Stimulated activated CD4-positive, alpha-beta T cell treated with anti-CD3 and anti-CD28 coated beads, Interleukin-12 subunit alpha, Interleukin-12 subunit beta, amount 100 ng/mL, for 4 hours (primary cell): Measurements from ENCODE around the gene RANBP3.
"Not testable (repeated sequence)": the region's sequence is repeated elsewhere in the genome, so short reads cannot be mapped to it uniquely, and the experiment has no call there.

Experiments used
- DNase-seq: peaks from one replicate; pipeline ENCODE4 v3.0.0-alpha.2; 2020

RANBP3 gene

GRCh38 chr19:5963855-5964254 is 14.1 kb downstream of the RANBP3 start:
- DNase-seq: no peak

DNA sequence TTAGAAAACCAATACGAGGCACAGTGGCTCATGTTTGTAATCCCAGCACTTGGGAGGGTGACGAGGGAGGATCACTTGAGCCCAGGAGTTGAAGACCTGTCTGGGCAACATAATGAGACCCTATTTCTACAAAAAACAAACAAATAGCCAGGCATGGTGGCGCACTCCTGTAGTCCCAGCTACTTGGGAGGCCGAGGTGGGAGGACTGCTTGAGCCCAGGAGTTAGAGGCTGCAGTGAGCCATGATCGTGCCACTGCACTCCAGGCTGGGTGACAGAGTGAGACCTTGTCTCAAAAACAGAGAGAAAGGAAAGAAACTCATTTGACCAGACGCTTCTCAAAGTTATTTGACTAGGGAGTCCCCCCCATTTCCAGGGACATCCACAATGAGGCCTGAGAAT is 14.7 kb downstream of the RANBP3 start:
- DNase-seq: not testable (repeated sequence)

DNA sequence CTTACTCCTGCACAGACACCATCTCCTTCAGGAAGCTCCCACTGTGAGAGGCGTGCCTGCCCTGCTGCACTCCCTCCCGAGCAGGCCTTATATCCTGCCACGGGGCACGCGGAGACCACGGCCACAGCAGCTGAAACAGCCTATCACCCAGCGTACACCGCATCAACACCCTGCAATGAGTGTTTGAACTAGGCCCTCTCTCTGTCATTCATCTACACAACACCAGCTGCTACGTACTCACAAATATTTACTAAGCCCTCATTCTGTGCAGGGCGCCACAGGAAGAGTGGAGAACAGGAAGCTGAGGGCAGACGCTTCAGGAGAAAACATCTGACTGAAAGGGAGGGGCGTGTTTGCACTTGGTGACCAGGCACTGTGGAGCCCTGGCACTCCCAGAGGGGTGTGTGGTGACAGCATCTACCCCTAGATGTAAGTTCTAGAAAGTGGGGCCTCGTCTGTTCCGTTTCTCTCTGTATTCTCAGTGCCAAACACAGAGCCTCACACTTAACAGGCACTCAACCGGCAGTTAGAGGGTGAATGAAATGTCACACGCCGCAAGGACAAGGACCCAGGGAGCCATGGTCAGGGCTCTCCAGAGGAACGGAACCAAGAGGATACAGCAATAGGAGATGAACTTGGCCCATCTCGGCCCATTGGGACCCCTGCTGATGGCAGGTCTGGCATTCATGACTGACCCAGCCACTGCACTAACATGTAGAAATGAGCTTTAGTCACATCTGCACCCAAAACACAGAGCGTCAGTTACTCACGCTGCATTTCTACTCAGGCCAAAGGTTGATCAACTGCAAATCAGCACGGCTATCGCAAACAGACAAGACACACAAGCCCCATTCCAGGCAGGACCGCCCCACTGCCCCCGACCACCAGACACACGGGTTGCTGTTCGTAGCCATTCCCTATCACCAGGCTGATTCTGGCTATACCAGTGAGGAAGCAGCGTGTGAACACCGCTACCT is 15.7 kb downstream of the RANBP3 start:
- no peak for DNase-seq

DNA sequence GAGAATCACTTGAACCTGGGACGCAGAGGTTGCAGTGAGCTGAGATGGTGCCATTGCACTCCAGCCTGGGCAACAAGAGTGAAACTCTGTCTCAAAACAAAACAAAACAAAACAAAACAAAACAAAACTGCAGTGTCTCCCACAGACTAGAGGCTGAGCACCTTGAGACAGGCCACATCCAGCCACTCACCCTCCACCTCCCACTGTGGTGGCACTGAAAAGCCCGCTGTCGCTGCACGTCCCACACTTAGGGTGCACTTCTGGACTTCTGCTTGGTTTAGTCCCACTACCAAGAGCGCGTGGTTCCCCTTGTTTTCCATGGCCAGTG is 16.3 kb downstream of the RANBP3 start:
- DNase-seq: not testable (repeated sequence)

GRCh38 chr19:5960005-5961001 is 17.6 kb downstream of the RANBP3 start:
- DNase-seq: no peak

- DNase-seq: no peak
Measured at GRCh38 chr19:5959260-5960004, 18.5 kb downstream of the RANBP3 start.

- DNase-seq: no peak
Measured at GRCh38 chr19:5958851-5959122, 19.2 kb downstream of the RANBP3 start.

- DNase-seq: no peak
Measured at GRCh38 chr19:5958074-5958850, 19.7 kb downstream of the RANBP3 start.

DNA sequence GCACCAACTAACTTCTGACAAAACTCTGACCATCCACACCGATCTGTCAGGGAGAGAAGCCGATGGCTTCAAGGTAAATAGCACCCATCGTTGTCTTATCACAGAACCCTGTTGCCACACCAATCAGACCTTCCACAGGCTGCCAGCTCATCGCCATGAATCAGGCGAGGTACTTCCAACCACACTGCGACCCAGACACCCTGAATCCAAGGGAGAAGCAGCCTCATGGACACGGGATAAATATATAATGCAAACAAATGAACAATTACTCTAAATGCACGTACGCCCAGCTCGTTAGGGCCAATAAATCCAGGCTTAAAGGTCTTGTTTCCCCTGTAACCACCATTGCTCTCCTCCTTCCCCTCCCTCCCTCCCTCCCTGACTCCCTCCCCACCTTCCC is 20.8 kb downstream of the RANBP3 start:
- DNase-seq: no peak

DNA sequence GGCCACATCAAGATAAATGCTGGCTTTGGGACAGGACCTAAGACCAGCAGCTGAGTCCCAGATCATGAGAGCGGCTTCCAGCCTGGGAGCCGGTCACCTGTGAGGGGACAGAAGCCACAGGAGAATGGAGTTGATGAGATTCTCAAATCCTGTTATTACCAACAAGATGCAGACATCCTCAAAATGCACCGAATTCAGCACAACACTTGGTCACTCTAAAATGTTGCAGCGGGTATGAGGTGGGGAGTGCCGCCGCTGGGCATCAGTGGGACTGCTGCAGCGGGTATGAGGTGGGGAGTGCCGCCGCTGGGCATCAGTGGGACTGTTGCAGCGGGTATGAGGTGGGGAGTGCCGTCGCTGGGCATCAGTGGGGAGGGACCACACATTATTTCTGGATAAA is 21.2 kb downstream of the RANBP3 start:
- DNase-seq: no peak

DNA sequence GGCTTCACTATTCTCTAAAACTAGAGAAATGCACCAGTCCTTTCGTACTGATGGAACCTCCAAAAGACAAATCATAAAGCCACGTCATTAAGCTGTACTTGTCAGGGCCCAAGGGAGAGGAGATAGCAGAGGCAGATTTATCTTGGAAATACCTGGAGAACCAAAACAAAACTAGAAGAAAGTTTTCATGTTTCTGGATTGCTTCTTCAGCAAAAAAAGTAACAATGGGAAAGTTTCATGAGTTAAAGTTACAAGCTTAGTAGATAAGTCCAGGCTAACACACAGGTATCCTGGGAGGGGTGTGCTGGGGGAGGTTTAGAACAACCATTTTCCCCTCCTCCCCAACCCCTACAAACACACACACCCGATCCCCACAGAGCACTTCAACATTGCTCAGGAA is 21.6 kb downstream of the RANBP3 start:
- no peak for DNase-seq

GRCh38 chr19:5955636-5955935 is 22.4 kb downstream of the RANBP3 start:
- no peak for DNase-seq

GRCh38 chr19:5954293-5954692 is 23.6 kb downstream of the RANBP3 start:
- DNase-seq: no peak

DNA sequence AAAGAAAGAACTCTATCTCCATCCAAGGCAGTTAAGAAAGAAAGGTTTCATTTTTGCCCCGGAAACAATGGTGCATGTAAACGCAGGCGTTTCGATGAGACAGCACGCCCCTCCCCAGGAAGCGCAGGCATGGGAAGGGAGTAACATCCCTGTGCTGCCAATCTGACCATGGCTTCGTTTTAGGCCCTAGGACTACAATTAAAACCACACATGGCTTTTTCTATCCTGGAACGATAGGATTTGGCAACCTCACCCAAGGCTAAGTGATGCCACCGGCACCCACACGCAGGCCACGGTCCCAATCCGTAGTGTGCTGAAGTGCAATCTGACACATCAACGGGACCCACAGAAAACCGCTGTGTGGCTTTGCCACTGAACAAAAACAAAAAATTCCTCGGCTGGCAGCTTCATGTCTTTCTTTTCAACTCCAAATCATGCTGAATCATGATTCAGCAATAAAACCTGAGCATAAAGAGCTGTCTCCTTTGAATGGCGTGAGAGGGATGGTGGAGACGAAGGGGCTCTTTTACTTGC is 24.2 kb downstream of the RANBP3 start:
- DNase-seq: no peak

GRCh38 chr19:5953030-5953589 is 24.8 kb downstream of the RANBP3 start:
- no peak for DNase-seq

- DNase-seq: no peak
Measured at GRCh38 chr19:5952193-5953029, 25.5 kb downstream of the RANBP3 start.

DNA sequence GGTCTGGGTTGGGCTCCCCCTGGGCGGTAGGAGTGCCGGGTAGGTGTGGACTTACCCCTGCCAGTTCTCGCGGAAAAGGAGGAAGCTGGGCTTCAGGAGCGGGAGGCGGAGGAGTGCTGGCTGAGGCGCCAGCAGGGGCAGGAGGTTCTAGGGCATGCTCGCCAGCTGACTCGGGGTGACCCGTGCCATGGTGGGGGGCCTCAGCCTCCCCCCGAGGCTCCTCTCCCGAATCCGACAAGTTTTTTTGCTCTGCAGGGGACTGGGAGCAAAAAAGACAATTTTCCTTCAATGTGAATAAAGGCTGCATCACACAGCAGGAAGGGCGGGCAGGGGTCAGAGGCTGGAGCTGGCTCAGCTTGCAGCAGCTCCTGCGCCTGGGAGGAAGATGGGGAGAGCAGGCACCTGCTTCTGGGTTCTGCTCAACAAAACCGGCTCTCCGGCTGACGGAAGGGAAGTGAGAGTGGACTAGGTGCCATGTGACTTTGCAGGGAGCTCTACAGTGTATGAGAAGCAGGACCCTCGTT is 26.5 kb downstream of the RANBP3 start:
- no peak for DNase-seq

DNA sequence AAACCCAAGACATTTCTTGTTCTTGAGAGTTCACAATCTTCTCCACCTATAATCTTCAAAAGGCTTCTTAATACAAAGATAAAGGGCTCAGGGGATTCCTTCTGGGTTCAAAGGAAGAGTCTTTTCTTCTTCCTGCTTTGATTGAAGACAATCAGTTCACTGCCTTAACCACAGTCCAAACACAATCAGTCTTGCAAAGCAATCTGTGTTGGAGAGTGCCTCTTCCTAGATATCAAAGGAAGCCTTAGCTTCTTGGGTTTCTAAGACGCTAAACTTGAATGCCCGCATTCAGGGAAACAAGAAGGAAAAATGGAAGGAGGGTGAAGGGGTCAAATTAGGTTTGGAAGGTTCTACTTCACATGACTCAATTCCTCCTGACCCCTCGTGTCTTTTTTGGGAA is 27.2 kb downstream of the RANBP3 start:
- no peak for DNase-seq

DNA sequence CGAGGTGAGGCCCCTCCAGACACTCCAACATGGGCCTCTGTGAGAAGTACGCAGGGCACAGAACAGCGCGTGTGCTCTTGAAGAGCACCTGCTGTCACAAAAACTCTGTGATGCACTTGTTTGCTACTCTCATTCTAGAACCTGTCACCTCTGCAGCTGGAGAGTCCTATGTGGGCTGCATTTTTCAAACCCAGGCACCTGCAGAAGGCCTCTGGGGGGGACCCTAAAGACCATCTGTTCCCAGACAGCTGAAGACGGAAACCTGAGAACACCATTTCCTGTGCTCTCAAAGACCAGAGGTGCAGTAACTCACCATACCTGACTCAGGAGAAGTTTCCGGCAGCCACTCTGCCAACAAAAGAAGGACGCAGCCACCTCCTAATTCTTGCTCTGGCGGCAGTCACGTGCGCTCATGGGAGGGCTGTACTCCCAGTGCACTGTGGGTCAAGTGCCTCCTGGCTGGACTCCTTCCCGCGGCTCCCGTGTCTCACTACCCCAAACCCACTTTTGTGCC is 28.1 kb downstream of the RANBP3 start:
- peak; percentile 20 for DNase-seq

DNA sequence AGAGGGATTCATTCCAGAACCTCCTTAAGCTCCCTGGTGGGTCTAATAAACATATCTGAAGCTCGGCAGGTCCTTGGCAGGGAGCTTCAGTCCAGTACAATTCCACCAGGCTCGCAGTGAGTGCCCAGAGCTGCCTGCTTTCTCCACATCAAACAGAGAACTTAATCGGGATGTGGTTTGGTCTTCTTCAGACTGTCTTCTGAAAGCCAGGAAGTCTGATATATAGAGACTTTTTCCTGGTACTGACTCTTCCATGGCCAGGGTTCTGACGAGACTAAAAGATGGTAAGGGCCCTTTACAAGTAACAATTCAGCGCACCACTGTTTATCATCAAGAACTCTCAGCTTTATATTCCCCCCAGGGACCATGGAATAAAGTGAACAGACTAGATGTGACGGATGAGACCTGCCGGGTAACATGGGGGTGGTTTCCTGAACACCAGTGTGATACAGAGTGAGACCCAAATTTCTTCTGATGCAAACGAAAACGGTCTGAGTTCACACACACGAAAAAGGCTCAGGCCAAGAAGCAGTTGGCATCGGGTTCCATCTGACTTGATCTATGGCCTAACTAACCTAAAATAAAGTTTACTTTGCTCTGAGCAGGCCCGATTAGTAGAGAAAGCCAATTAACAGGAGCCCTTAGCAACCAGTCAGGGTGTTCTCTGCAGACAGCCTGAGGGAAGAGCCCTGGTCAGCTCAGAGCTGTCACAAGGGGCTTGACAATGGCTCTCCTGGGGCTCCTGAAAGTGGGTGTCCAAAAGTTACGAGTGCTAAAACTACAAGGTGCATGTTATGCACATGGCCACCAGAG is 29.0 kb downstream of the RANBP3 start:
- DNase-seq: no peak
